OCI-LY1 (cell line): ENCODE data around the gene ST3GAL3.

ENCODE experiments used
- EZH2 ChIP-seq: fragments of 200-600 bp; sonication (generic), shearing (Covaris generic); IDR thresholded peaks from 2 replicates; pipeline ENCODE4 v1.8.0; 2017; ENCODE audit warnings: borderline replicate concordance, mixed run types, mild to moderate bottlenecking, antibody characterized with exemption, low read length, moderate library complexity, mixed read lengths
- TF ChIP-seq, protein P1 (sequence below): fragments of 200-600 bp; sonication (generic), shearing (Covaris generic); IDR thresholded peaks from 2 replicates; pipeline ENCODE4 v1.5.1; 2017; ENCODE audit warnings: mild to moderate bottlenecking, antibody characterized with exemption, low read length, moderate library complexity, mixed read lengths

GRCh38 chr1:43961692-43962091 is 254.4 kb downstream of the ST3GAL3 start:
- TF ChIP-seq, protein P1, sequence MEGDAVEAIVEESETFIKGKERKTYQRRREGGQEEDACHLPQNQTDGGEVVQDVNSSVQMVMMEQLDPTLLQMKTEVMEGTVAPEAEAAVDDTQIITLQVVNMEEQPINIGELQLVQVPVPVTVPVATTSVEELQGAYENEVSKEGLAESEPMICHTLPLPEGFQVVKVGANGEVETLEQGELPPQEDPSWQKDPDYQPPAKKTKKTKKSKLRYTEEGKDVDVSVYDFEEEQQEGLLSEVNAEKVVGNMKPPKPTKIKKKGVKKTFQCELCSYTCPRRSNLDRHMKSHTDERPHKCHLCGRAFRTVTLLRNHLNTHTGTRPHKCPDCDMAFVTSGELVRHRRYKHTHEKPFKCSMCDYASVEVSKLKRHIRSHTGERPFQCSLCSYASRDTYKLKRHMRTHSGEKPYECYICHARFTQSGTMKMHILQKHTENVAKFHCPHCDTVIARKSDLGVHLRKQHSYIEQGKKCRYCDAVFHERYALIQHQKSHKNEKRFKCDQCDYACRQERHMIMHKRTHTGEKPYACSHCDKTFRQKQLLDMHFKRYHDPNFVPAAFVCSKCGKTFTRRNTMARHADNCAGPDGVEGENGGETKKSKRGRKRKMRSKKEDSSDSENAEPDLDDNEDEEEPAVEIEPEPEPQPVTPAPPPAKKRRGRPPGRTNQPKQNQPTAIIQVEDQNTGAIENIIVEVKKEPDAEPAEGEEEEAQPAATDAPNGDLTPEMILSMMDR: no peak
- TF ChIP-seq EZH2: no peak
